Endodermal cell (in vitro differentiated cells): ENCODE measurements around the gene LARGE1. TPM values are rescaled to one million over a fixed set of nuclear protein-coding genes. Genes with fewer than 3 reads are reported as not detected.

ENCODE experiments used
- DNase-seq: peaks from one replicate; pipeline ENCODE4 v3.0.0-alpha.2; 2017
- H3K27ac ChIP-seq: 2 replicates; pipeline ENCODE4 v1.5.1; 2013; ENCODE audit warnings: mild to moderate bottlenecking, low read depth, low read length, moderate library complexity
- H3K27me3 ChIP-seq: 2 replicates; pipeline ENCODE4 v1.6.1; 2013; ENCODE audit warnings: mild to moderate bottlenecking, low read length, moderate library complexity; ENCODE audit not compliant: insufficient read depth, control insufficient read depth, poor library complexity, severe bottlenecking
- H3K36me3 ChIP-seq: 2 replicates; pipeline ENCODE4 v1.7.0; 2013; ENCODE audit warnings: mild to moderate bottlenecking, low read length, moderate library complexity; ENCODE audit not compliant: control insufficient read depth, insufficient read depth
- H3K4me1 ChIP-seq: one replicate; pipeline ENCODE4 v1.7.0; 2013; ENCODE audit warnings: low read length; ENCODE audit not compliant: control insufficient read depth, insufficient read depth
- H3K4me3 ChIP-seq: 2 replicates; pipeline ENCODE4 v1.5.1; 2013; ENCODE audit warnings: mild to moderate bottlenecking, low read length, moderate library complexity
- H3K9ac ChIP-seq: 2 replicates; pipeline ENCODE4 v1.6.1; 2013; ENCODE audit warnings: mild to moderate bottlenecking, low read length, moderate library complexity; ENCODE audit not compliant: poor library complexity, severe bottlenecking; ENCODE audit errors: extremely low read depth
- H3K9me3 ChIP-seq: 2 replicates; pipeline ENCODE4 v1.6.1; 2013; ENCODE audit warnings: mild to moderate bottlenecking, low read length, moderate library complexity; ENCODE audit not compliant: control insufficient read depth
- H3K27ac Mint-ChIP-seq: 2 replicates; pipeline ENCODE4 v1.8.0; 2020; ENCODE audit warnings: mixed read lengths
- H3K27me3 Mint-ChIP-seq: 2 replicates; pipeline ENCODE4 v1.8.0; 2021; ENCODE audit warnings: mild to moderate bottlenecking, mixed read lengths; ENCODE audit not compliant: insufficient read depth
- H3K36me3 Mint-ChIP-seq: 2 replicates; pipeline ENCODE4 v1.8.0; 2020; ENCODE audit warnings: low read depth, mixed read lengths
- H3K4me1 Mint-ChIP-seq: 2 replicates; pipeline ENCODE4 v1.8.0; 2020; ENCODE audit warnings: mixed read lengths
- H3K4me3 Mint-ChIP-seq: 2 replicates; pipeline ENCODE4 v1.8.0; 2020; ENCODE audit warnings: mild to moderate bottlenecking, moderate library complexity, mixed read lengths
- H3K9me3 Mint-ChIP-seq: 2 replicates; pipeline ENCODE4 v1.8.0; 2020; ENCODE audit warnings: mild to moderate bottlenecking, mixed read lengths
- WGBS, 2 experiments: methylation state at CpG; one replicate each; pipeline versions ENCODE4 v1.1.5 to v1.1.7; 2013; ENCODE audit warnings: missing lambda C conversion rate in 2 of 2, mixed read lengths in 1 of 2; ENCODE audit not compliant: insufficient coverage in 1 of 2, insufficient read length in 1 of 2; 5-methylcytosine and 5-hydroxymethylcytosine counted together
- total RNA-seq, 2 donors: library from RNA; stranded (reverse); fragmentation: NEBNext Ultra II Directional in 1 of 2; extraction: Animal tissue kit (Norgen Biotek cat#: 25700) in 1 of 2; gene quantifications; 2 replicates in 1 of 2; 3 replicates in 1 of 2; pipeline ENCODE4 v1.2.1, GENCODE V29; 2021
- TF ChIP-seq, protein P1 (sequence below): fragments of 200-600 bp; sonication (generic); conservative IDR thresholded peaks from 2 replicates; pipeline ENCODE4 v1.5.0; 2021; ENCODE audit warnings: antibody characterized with exemption, mild to moderate bottlenecking

Gene LARGE1
- total RNA-seq, 2 donors from 2014 or later = 17.5 to 24.3 TPM

DNA sequence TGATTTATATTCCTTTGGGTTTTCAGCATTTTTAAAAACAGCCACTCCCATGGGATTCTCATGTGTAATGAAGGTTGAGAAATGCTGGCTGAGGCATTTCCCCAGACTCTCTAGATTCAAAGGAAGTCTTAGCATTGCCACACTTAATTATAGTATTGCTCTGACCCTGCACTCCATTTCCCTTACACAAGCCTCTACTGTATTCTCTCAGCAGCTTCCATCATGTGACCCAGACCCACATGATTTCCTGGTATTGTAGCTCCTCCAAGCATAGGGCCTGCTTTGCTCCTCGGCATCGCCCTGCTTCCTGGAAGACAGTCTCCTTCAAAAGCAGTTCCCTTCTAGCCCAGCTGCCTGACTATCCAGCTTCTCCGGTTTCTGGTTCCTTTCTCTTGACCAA lies 261.5 kb downstream of the LARGE1 start:
- Histone ChIP-seq H3K4me3 (no peak overlapping the region), H3K36me3 (peaks cover 2% of the 10 kb centered on the region), H3K4me1 (no peaks in the 10 kb centered on the region), H3K9me3 (peaks cover 15% of the 10 kb centered on the region), H3K27me3 (no peaks in the 10 kb centered on the region), H3K27ac (no peak overlapping the region), H3K9ac (no peak overlapping the region)
- peaks cover 2% of the 10 kb centered on the region for H3K4me1 Mint-ChIP-seq
- peaks cover 2% of the 10 kb centered on the region for H3K9me3 Mint-ChIP-seq
- DNase-seq = no peak
- no peaks in the 10 kb centered on the region for H3K27me3 Mint-ChIP-seq
- TF ChIP-seq, protein P1, sequence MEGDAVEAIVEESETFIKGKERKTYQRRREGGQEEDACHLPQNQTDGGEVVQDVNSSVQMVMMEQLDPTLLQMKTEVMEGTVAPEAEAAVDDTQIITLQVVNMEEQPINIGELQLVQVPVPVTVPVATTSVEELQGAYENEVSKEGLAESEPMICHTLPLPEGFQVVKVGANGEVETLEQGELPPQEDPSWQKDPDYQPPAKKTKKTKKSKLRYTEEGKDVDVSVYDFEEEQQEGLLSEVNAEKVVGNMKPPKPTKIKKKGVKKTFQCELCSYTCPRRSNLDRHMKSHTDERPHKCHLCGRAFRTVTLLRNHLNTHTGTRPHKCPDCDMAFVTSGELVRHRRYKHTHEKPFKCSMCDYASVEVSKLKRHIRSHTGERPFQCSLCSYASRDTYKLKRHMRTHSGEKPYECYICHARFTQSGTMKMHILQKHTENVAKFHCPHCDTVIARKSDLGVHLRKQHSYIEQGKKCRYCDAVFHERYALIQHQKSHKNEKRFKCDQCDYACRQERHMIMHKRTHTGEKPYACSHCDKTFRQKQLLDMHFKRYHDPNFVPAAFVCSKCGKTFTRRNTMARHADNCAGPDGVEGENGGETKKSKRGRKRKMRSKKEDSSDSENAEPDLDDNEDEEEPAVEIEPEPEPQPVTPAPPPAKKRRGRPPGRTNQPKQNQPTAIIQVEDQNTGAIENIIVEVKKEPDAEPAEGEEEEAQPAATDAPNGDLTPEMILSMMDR = no peak
- no peak overlapping the region for H3K4me3 Mint-ChIP-seq
- no peaks in the 10 kb centered on the region for H3K36me3 Mint-ChIP-seq
- WGBS, 2 experiments = 92% methylated on average over 3 of the region's 3 CpGs; no CpG with 5 or more reads in 1 of the 2 experiments
- no peak overlapping the region for H3K27ac Mint-ChIP-seq

DNA sequence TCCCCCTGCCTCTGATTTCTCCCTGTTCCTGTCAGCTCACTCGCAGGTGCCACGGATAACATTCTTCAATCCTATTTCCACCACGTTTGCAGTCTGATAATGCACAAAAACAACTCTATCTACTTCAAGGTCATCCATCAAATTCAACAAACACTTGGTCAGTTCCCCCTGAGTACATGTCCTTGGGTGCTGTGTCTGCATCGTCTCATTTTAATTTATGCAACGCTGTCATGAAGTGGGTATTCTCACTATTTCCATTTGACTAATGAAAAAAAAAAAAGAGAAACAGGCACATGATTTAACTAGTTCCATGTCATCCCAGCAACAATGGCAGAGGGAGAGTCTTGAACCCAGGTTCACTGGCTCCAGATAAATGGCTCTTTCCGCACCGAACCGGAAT lies 262.6 kb downstream of the LARGE1 start:
- H3K27me3 ChIP-seq = no peaks in the 10 kb centered on the region
- H3K27ac Mint-ChIP-seq = no peak overlapping the region
- no peak overlapping the region for H3K27ac ChIP-seq
- H3K4me3 ChIP-seq = no peak overlapping the region
- 79 to 92% methylated on average over 5 to 8 of the region's 8 CpGs for WGBS, 2 experiments
- H3K36me3 ChIP-seq = peaks cover 2% of the 10 kb centered on the region
- H3K4me1 Mint-ChIP-seq = peaks cover 2% of the 10 kb centered on the region
- H3K4me3 Mint-ChIP-seq = no peak overlapping the region
- no peak for DNase-seq
- H3K36me3 Mint-ChIP-seq = no peaks in the 10 kb centered on the region
- peaks cover 15% of the 10 kb centered on the region for H3K9me3 ChIP-seq
- TF ChIP-seq, protein P1 = no peak
- H3K9me3 Mint-ChIP-seq = peaks cover 2% of the 10 kb centered on the region
- H3K27me3 Mint-ChIP-seq = no peaks in the 10 kb centered on the region
- H3K9ac ChIP-seq = no peak overlapping the region
- no peaks in the 10 kb centered on the region for H3K4me1 ChIP-seq

DNA sequence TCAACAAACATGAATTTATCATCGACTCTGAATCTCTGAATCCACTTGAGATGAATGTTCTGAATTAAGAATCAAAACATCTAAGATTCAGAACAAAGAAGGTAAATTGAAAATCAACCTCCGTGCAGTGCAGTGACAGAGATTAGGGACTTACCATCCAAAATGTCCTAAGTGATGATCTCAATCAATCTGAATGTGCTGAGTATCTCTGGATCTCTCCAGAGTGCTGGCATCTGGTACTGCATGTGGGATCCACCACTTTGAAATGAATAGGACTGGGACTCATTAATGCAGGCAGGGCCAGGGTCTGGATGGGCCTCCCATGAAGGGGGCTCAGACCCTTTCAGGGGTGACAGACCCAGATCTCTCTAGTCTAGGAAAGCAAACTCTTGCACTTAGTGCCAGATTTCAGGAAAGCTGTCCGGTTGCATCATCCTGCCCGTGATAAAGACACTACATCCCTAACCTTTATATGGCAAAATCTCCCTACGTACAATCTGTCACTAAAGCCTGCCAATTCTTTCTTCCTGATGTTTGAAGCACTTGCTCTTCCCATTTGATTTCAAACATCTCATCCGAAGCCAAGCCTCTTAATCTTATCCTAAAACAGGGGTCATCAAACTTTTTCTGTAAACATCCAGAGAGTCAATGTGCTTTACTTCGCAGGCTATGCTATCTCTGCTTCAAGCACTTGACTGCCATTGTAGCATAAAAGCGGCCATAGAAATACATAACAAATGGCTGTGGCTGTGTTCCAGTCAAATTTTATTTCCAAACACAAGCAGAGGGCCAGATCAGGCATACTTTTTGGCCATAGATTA lies 263.3 kb downstream of the LARGE1 start:
- Mint-ChIP-seq H3K27ac (no peak overlapping the region), H3K4me3 (no peak overlapping the region), H3K4me1 (peaks cover 2% of the 10 kb centered on the region), H3K36me3 (no peaks in the 10 kb centered on the region), H3K9me3 (peaks cover 2% of the 10 kb centered on the region), H3K27me3 (no peaks in the 10 kb centered on the region)
- no peak for DNase-seq
- peaks cover 15% of the 10 kb centered on the region for H3K9me3 ChIP-seq
- TF ChIP-seq, protein P1 = no peak
- no peaks in the 10 kb centered on the region for H3K27me3 ChIP-seq
- no peak overlapping the region for H3K9ac ChIP-seq
- H3K4me3 ChIP-seq = no peak overlapping the region
- H3K27ac ChIP-seq = no peak overlapping the region
- peaks cover 2% of the 10 kb centered on the region for H3K36me3 ChIP-seq
- WGBS, 2 experiments = 88 to 92% methylated on average over 5 to 8 of the region's 8 CpGs
- no peaks in the 10 kb centered on the region for H3K4me1 ChIP-seq
